Calu3 (cell line): ENCODE data around the gene IBA57. TPM values are rescaled to one million over a fixed set of nuclear protein-coding genes. Genes with fewer than 3 reads are reported as not detected.

Experiments used
- BruUV-seq: library from RNA; stranded (reverse); fragments of 400-500 nt; replicated peaks from 2 replicates; lab custom pipeline; 2021; lab: Mats Ljungman, UMichigan
- CTCF ChIA-PET: fragments of 300-600 bp; sonication (Branson Sonifier 250); formaldehyde crosslinking; loops from one replicate; lab custom pipeline; 2022; ENCODE audit warnings: antibody characterized with exemption; lab: Charles Lee
- DNase-seq: peaks from one replicate; pipeline ENCODE4 v3.0.0; 2022
- H3K27ac Mint-ChIP-seq: one replicate; pipeline ENCODE4 v1.8.0; 2022; ENCODE audit warnings: mixed read lengths; ENCODE audit not compliant: unreplicated experiment
- H3K27me3 Mint-ChIP-seq: one replicate; pipeline ENCODE4 v1.8.0; 2022; ENCODE audit warnings: mixed read lengths; ENCODE audit not compliant: unreplicated experiment
- H3K36me3 Mint-ChIP-seq: one replicate; pipeline ENCODE4 v1.8.0; 2022; ENCODE audit warnings: mild to moderate bottlenecking, moderate library complexity, mixed read lengths; ENCODE audit not compliant: insufficient read depth, unreplicated experiment
- H3K4me1 Mint-ChIP-seq: one replicate; pipeline ENCODE4 v1.8.0; 2022; ENCODE audit warnings: mild to moderate bottlenecking, low read depth, mixed read lengths; ENCODE audit not compliant: unreplicated experiment
- H3K4me3 Mint-ChIP-seq: one replicate; pipeline ENCODE4 v1.8.0; 2022; ENCODE audit warnings: mild to moderate bottlenecking, low read depth, moderate library complexity, mixed read lengths; ENCODE audit not compliant: unreplicated experiment
- H3K9me3 Mint-ChIP-seq: one replicate; pipeline ENCODE4 v1.8.0; 2022; ENCODE audit warnings: low read depth, mixed read lengths; ENCODE audit not compliant: unreplicated experiment
- intact Hi-C: fragments of 100-400 bp; cut with micrococcal nuclease; formaldehyde crosslinking; loops from one replicate; pipeline ENCODE4 v1.10.0; 2022; ENCODE audit not compliant: unreplicated experiment
- total RNA-seq: library from RNA; stranded (reverse); gene quantifications from 2 replicates; pipeline ENCODE4 v1.2.3, GENCODE V29; 2022
- TF ChIP-seq, protein P1 (sequence below): fragments of 200-600 bp; IDR thresholded peaks from one replicate; pipeline ENCODE4 v1.8.0; 2022; ENCODE audit warnings: antibody characterized with exemption; ENCODE audit not compliant: unreplicated experiment

IBA57 gene
- total RNA-seq, 1 experiment from 2014 or later = 9.2 TPM

DNA sequence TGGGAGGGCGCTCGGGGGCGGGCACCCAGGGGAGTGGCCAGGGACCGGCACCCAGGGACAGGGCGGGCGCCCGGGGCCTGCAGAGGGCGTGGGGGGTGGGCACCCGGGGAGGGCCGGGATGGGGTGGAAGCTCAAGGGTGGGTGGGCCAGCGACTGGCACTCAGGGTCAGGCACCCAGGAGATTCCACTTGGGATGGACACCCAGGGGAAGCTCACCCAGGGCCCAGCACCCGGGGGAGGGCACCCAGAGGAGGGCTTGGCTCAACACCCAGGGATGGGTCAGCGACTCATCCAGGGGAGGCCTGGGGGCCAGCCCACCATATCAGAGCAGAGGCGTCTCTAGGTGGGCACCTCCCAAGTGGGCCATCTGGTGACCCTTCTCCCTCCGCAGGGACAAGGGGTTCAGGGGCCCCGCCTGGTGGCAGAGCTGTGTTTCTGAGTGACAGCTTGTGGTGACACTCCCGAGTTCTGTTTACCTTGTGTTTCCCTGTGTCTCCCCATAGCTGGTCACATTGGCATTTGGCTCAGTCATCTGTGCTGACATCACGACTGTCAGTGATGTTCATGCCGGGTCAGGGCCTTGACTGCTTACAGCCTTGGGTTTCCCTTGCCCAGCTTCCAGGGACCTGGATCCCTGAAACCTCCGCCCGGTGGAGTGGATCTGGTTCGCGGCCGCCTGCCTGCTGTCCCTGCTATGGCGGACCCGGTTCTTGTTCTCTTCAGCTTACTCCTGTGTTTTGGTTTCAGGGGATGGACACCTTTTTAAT lies 749 bp downstream of the IBA57 start:
- H3K9me3 Mint-ChIP-seq = no peaks in the 10 kb centered on the region
- no peaks in the 10 kb centered on the region for H3K27me3 Mint-ChIP-seq
- peaks cover 49% of the 10 kb centered on the region for H3K36me3 Mint-ChIP-seq
- peak overlapping the region; percentile 84 for H3K4me3 Mint-ChIP-seq
- peak overlapping the region; percentile 98 for H3K27ac Mint-ChIP-seq
- CTCF ChIA-PET = interaction anchor here (0.6 to 3.4 kb wide), 11 partner anchors 9 to 326 kb away, joined by 3 to 32 read pairs (median 3); partner anchors contain the start of gene ARF1
- intact Hi-C loops = loop anchor here (1.0 kb wide), 1 partner anchor 35 kb away; no protein-coding TSS in a partner anchor
- peak; percentile 76 for DNase-seq
- no TSS peak for BruUV-seq
- H3K4me1 Mint-ChIP-seq = peaks cover 14% of the 10 kb centered on the region
- TF ChIP-seq, protein P1, sequence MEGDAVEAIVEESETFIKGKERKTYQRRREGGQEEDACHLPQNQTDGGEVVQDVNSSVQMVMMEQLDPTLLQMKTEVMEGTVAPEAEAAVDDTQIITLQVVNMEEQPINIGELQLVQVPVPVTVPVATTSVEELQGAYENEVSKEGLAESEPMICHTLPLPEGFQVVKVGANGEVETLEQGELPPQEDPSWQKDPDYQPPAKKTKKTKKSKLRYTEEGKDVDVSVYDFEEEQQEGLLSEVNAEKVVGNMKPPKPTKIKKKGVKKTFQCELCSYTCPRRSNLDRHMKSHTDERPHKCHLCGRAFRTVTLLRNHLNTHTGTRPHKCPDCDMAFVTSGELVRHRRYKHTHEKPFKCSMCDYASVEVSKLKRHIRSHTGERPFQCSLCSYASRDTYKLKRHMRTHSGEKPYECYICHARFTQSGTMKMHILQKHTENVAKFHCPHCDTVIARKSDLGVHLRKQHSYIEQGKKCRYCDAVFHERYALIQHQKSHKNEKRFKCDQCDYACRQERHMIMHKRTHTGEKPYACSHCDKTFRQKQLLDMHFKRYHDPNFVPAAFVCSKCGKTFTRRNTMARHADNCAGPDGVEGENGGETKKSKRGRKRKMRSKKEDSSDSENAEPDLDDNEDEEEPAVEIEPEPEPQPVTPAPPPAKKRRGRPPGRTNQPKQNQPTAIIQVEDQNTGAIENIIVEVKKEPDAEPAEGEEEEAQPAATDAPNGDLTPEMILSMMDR = peak; percentile 67

DNA sequence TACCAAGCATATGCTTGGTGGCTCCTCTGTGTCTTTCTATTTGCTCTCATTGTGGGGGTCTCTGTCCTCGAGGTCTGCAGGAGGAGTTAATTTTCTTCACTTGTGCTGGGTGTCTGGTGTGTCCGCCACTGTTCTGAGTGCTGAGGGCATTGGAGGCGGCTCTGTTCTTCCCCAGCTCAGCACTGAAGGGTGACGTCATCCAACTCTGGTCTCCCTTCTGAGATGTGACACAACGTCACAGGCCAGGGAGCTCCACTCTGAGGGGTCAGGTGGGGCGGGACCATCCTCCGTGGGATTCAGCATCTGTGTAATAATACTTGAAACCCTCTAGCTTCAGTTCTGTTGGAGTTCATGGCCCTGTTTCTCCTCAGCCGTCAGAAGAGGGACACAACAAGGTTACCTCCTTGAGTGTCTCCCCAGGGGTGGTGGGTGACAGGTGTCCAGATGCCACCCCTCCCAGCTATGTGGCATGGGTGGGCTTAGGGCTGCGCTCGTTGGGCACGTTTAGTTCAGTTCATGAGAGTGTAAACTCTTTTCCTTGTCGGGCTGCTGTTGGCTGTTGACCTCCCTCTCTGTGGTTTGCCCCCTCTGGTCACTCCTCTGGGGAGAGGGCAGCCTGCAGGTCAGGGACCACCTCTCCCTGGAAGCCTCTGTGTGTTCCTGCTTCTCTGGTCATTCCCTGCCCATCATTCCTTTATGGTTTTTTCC lies 3.1 kb downstream of the IBA57 start:
- peaks cover 21% of the 10 kb centered on the region for H3K4me1 Mint-ChIP-seq
- no peak overlapping the region for H3K27ac Mint-ChIP-seq
- CTCF ChIA-PET = no interaction called here
- H3K36me3 Mint-ChIP-seq = peaks cover 32% of the 10 kb centered on the region
- intact Hi-C loops = no loop called here
- no peaks in the 10 kb centered on the region for H3K9me3 Mint-ChIP-seq
- no peaks in the 10 kb centered on the region for H3K27me3 Mint-ChIP-seq
- no peak for DNase-seq
- BruUV-seq = no TSS peak
- H3K4me3 Mint-ChIP-seq = no peak overlapping the region
- TF ChIP-seq, protein P1 = no peak

DNA sequence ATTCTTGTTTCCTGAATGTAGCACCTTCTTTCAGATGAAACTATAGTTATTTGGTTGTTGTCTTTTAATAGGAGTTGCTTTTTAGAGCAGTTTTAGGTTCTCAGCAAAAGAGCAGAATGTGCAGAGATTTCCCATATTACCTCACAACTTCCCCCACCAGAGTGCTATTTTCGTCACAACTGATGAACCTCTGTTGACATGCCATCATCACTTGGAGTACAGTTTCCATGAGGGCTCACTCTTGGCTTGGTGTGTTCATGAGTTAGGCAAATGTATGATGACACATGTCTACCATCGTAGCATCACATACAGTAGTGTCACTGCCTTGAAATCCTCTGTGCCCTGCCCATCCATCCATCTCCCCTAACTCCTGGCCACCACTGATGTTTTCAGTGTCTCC lies 3.7 kb downstream of the IBA57 start:
- H3K27ac Mint-ChIP-seq = no peak overlapping the region

DNA sequence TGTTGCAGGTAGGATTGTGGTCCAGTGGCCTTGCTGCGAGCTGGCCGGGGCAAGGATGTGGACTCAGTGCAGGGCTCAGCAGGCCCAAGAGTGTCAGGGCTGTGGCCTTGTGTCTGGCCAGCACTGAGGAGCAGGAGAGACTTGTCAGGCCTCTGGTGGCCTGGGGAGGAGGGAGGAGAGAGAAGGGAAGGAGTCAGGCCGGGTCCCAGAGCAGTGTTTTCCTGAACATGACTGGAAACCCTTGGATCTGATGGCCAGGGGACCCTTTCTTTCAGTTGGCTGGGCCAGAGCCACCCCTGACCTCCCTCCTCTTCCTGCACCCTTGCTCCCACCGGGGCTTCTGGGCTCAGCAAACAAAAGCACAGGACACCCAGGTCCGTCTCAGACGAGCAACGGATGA lies 5.1 kb downstream of the IBA57 start:
- CTCF ChIA-PET = no interaction called here
- H3K27ac Mint-ChIP-seq = no peak overlapping the region
- intact Hi-C loops = no loop called here

More for the DNA sequence above, 3.7 kb downstream of the IBA57 start:
- TF ChIP-seq, protein P1 = no peak
- Mint-ChIP-seq H3K27me3 (no peaks in the 10 kb centered on the region), H3K9me3 (no peaks in the 10 kb centered on the region), H3K4me1 (peaks cover 16% of the 10 kb centered on the region), H3K36me3 (peaks cover 27% of the 10 kb centered on the region), H3K4me3 (no peak overlapping the region)
- intact Hi-C loops = no loop called here
- BruUV-seq = no TSS peak
- CTCF ChIA-PET = no interaction called here
- DNase-seq = no peak

More for the DNA sequence above, 5.1 kb downstream of the IBA57 start:
- no peak for DNase-seq
- Mint-ChIP-seq H3K36me3 (peaks cover 21% of the 10 kb centered on the region), H3K27me3 (no peaks in the 10 kb centered on the region), H3K9me3 (no peaks in the 10 kb centered on the region), H3K4me3 (no peak overlapping the region), H3K4me1 (peaks cover 8% of the 10 kb centered on the region)
- no TSS peak for BruUV-seq
- TF ChIP-seq, protein P1 = no peak
